Naive B cell (primary cell): ENCODE results near the gene CDC42BPB. TPM values are rescaled to one million over a fixed set of nuclear protein-coding genes. Genes with fewer than 3 reads are reported as not detected.
A peak's percentile ranks its signal among the peaks of the same experiment; 100 is the strongest.

ENCODE experiments used
- ATAC-seq, 2 donors: fragments of 150-1000 bp; cut with Tn5 transposase; 2 replicates each; pipeline ENCODE4 v1.10.0; 2021; ENCODE audit warnings: low read depth in 2 of 2, mild to moderate bottlenecking in 2 of 2, moderate library complexity in 2 of 2
- DNase-seq: peaks from one replicate; pipeline ENCODE4 v3.0.0; 2022
- H3K27ac Mint-ChIP-seq, 6 donors: one replicate each; pipeline ENCODE4 v1.8.0; 2020 to 2022; ENCODE audit warnings: mild to moderate bottlenecking in 6 of 6, mixed read lengths in 6 of 6, moderate library complexity in 5 of 6, inconsistent platforms in 2 of 6
- H3K27me3 Mint-ChIP-seq, 3 donors: one replicate each; pipeline ENCODE4 v1.8.0; 2021 to 2022; ENCODE audit warnings: mixed read lengths in 3 of 3, mild to moderate bottlenecking in 1 of 3
- H3K36me3 Mint-ChIP-seq, 2 donors: one replicate each; pipeline ENCODE4 v1.8.0; 2020 to 2022; ENCODE audit warnings: mixed read lengths in 2 of 2, inconsistent platforms in 1 of 2, mild to moderate bottlenecking in 1 of 2
- H3K4me1 Mint-ChIP-seq, 3 donors: one replicate each; pipeline ENCODE4 v1.8.0; 2020 to 2022; ENCODE audit warnings: mixed read lengths in 3 of 3, inconsistent platforms in 1 of 3, mild to moderate bottlenecking in 1 of 3, moderate library complexity in 1 of 3
- H3K4me3 Mint-ChIP-seq, 8 donors: one replicate each; pipeline ENCODE4 v1.8.0; 2020 to 2022; ENCODE audit warnings: mild to moderate bottlenecking in 8 of 8, mixed read lengths in 8 of 8, moderate library complexity in 8 of 8, inconsistent platforms in 2 of 8
- H3K9me3 Mint-ChIP-seq, 7 donors: one replicate each; pipeline ENCODE4 v1.8.0; 2020 to 2022; ENCODE audit warnings: mixed read lengths in 7 of 7, mild to moderate bottlenecking in 5 of 7, inconsistent platforms in 2 of 7, moderate library complexity in 1 of 7
- polyA plus RNA-seq, 6 donors: library from polyadenylated mRNA; unstranded; fragments of 300-500 nt; fragmentation: Illumina TruSeq; gene quantifications; one replicate each; pipeline ENCODE4 v1.2.3, GENCODE V29; 2021; ENCODE audit warnings: low read depth in 6 of 6

CDC42BPB gene
- polyA plus RNA-seq, 6 donors from 2014 or later: 0.81 to 2.7 (median 0.97) TPM; not detected in 1

GRCh38 chr14:102937331-102938175 is 119.8 kb downstream of the CDC42BPB start:
- DNase-seq: no peak
- Mint-ChIP-seq H3K4me1 (peaks cover 0 to 4% (median 3%) of the 10 kb centered on the region in 3 donors), H3K4me3 (no peak overlapping the region), H3K27me3 (no peaks in the 10 kb centered on the region), H3K9me3 (no peaks in the 10 kb centered on the region), H3K27ac (peak overlapping the region in 3 of 6 donors; percentile 1 to 77 (median 75)), H3K36me3 (peaks cover 4 to 8% of the 10 kb centered on the region in 2 donors)
- no peak for ATAC-seq

GRCh38 chr14:102935756-102936155 is 121.6 kb downstream of the CDC42BPB start:
- peaks cover 0 to 8% (median 0%) of the 10 kb centered on the region in 3 donors for H3K27me3 Mint-ChIP-seq
- ATAC-seq: no peak
- no peaks in the 10 kb centered on the region for H3K9me3 Mint-ChIP-seq
- no peak overlapping the region for H3K4me3 Mint-ChIP-seq
- no peak for DNase-seq
- H3K27ac Mint-ChIP-seq: no peak overlapping the region
- H3K4me1 Mint-ChIP-seq: peaks cover 0 to 4% (median 0%) of the 10 kb centered on the region in 3 donors
- H3K36me3 Mint-ChIP-seq: peaks cover 4 to 8% of the 10 kb centered on the region in 2 donors

- no peak overlapping the region for H3K4me3 Mint-ChIP-seq
These were observed 123.6 kb downstream of the CDC42BPB start for GRCh38 chr14:102933618-102934231.

GRCh38 chr14:102932484-102933248 is 124.7 kb downstream of the CDC42BPB start:
- no peak for DNase-seq
- Mint-ChIP-seq H3K4me1 (peaks cover 0 to 8% (median under 1%) of the 10 kb centered on the region in 3 donors), H3K36me3 (peaks cover 0 to 8% of the 10 kb centered on the region in 2 donors), H3K27me3 (peaks cover 0 to 8% (median 0%) of the 10 kb centered on the region in 3 donors), H3K4me3 (no peak overlapping the region), H3K9me3 (no peaks in the 10 kb centered on the region), H3K27ac (peak overlapping the region in 1 of 6 donors; percentile 15)
- ATAC-seq: no peak

More at GRCh38 chr14:102933618-102934231, 123.6 kb downstream of the CDC42BPB start:
- no peak for DNase-seq
- H3K27me3 Mint-ChIP-seq: peaks cover 0 to 8% (median 0%) of the 10 kb centered on the region in 3 donors
- peaks cover 0 to 4% (median 0%) of the 10 kb centered on the region in 3 donors for H3K4me1 Mint-ChIP-seq
- no peak for ATAC-seq
- H3K9me3 Mint-ChIP-seq: no peaks in the 10 kb centered on the region
- H3K36me3 Mint-ChIP-seq: peaks cover 0 to 8% of the 10 kb centered on the region in 2 donors
- H3K27ac Mint-ChIP-seq: no peak overlapping the region

GRCh38 chr14:102931580-102932285 is 125.6 kb downstream of the CDC42BPB start:
- ATAC-seq (no peak), DNase-seq (no peak)
- peaks cover 0 to under 1% of the 10 kb centered on the region in 2 donors for H3K36me3 Mint-ChIP-seq
- H3K27ac Mint-ChIP-seq: peak overlapping the region in 1 of 6 donors; percentile 26
- peaks cover 5 to 13% (median 6%) of the 10 kb centered on the region in 3 donors for H3K4me1 Mint-ChIP-seq
- H3K9me3 Mint-ChIP-seq: no peaks in the 10 kb centered on the region
- H3K4me3 Mint-ChIP-seq: peak overlapping the region in 5 of 8 donors; percentile 21 to 69 (median 56)
- peaks cover 0 to 8% (median 0%) of the 10 kb centered on the region in 3 donors for H3K27me3 Mint-ChIP-seq

GRCh38 chr14:102930753-102931579 is 126.4 kb downstream of the CDC42BPB start:
- Mint-ChIP-seq H3K4me3 (peak overlapping the region; percentile 21 to 82 (median 56)), H3K9me3 (no peaks in the 10 kb centered on the region), H3K27ac (peak overlapping the region in 1 of 6 donors; percentile 26), H3K36me3 (peaks cover 0 to 3% of the 10 kb centered on the region in 2 donors), H3K4me1 (peaks cover 5 to 12% (median 8%) of the 10 kb centered on the region in 3 donors), H3K27me3 (peaks cover 3 to 11% (median 6%) of the 10 kb centered on the region in 3 donors)
- DNase-seq: no peak
- ATAC-seq: no peak

GRCh38 chr14:102930138-102930752 is 127.1 kb downstream of the CDC42BPB start:
- Mint-ChIP-seq H3K9me3 (no peaks in the 10 kb centered on the region), H3K27ac (no peak overlapping the region)
- peak in 1 of 2 donors; percentile 3 for ATAC-seq

GRCh38 chr14:102929241-102930137 is 127.9 kb downstream of the CDC42BPB start:
- peaks cover 6 to 22% (median 12%) of the 10 kb centered on the region in 3 donors for H3K27me3 Mint-ChIP-seq
- H3K36me3 Mint-ChIP-seq: peaks cover 0 to 7% of the 10 kb centered on the region in 2 donors
- no peak for DNase-seq
- H3K4me1 Mint-ChIP-seq: peaks cover 9 to 17% (median 12%) of the 10 kb centered on the region in 3 donors
- ATAC-seq: no peak
- no peaks in the 10 kb centered on the region for H3K9me3 Mint-ChIP-seq
- H3K27ac Mint-ChIP-seq: peak overlapping the region in 1 of 6 donors; percentile 15
- peak overlapping the region in 7 of 8 donors; percentile 9 to 75 (median 62) for H3K4me3 Mint-ChIP-seq

More at GRCh38 chr14:102930138-102930752, 127.1 kb downstream of the CDC42BPB start:
- H3K36me3 Mint-ChIP-seq: peaks cover 0 to 7% of the 10 kb centered on the region in 2 donors
- H3K27me3 Mint-ChIP-seq: peaks cover 6 to 18% (median 12%) of the 10 kb centered on the region in 3 donors
- DNase-seq: no peak
- H3K4me3 Mint-ChIP-seq: peak overlapping the region in 3 of 8 donors; percentile 40 to 74 (median 65)
- peaks cover 8 to 17% (median 12%) of the 10 kb centered on the region in 3 donors for H3K4me1 Mint-ChIP-seq

GRCh38 chr14:102928412-102929240 is 128.7 kb downstream of the CDC42BPB start:
- Mint-ChIP-seq H3K9me3 (no peaks in the 10 kb centered on the region), H3K27ac (peak overlapping the region in 4 of 6 donors; percentile 39 to 87 (median 82)), H3K36me3 (peaks cover 0 to 7% of the 10 kb centered on the region in 2 donors), H3K27me3 (peaks cover 6 to 26% (median 12%) of the 10 kb centered on the region in 3 donors), H3K4me3 (peak overlapping the region; percentile 74 to 94 (median 85)), H3K4me1 (peaks cover 14 to 20% (median 20%) of the 10 kb centered on the region in 3 donors)
- peak; percentile 82 for DNase-seq
- ATAC-seq: peak; percentile 83 to 84

- no peak for DNase-seq
- ATAC-seq: peak; percentile 19 to 35
- Mint-ChIP-seq H3K27me3 (peaks cover 6 to 31% (median 12%) of the 10 kb centered on the region in 3 donors), H3K27ac (peak overlapping the region in 4 of 6 donors; percentile 39 to 82 (median 58)), H3K4me1 (peaks cover 17 to 24% (median 23%) of the 10 kb centered on the region in 3 donors), H3K36me3 (peaks cover 0 to 7% of the 10 kb centered on the region in 2 donors), H3K4me3 (peak overlapping the region; percentile 74 to 94 (median 85)), H3K9me3 (no peaks in the 10 kb centered on the region)
These were observed 129.4 kb downstream of the CDC42BPB start for GRCh38 chr14:102927878-102928411.
